Embryonic facial prominence (tissue), 1 donor: ENCODE measurements around the gene GLRA3.
"Not testable (repeated sequence)": the region's sequence is repeated elsewhere in the genome, so short reads cannot be mapped to it uniquely, and the experiment has no call there.

Source experiments
- DNase-seq: peaks from one replicate; pipeline ENCODE4 v3.0.0-alpha.2; 2016; ENCODE audit errors: extremely low spot score

GLRA3 gene

GRCh38 chr4:174714393-174715211, 114.4 kb downstream of the GLRA3 start:
- DNase-seq = no peak

GRCh38 chr4:174713821-174714220, 115.2 kb downstream of the GLRA3 start:
- no peak for DNase-seq

- DNase-seq = no peak
Measured at GRCh38 chr4:174713181-174713580, 115.9 kb downstream of the GLRA3 start.

GRCh38 chr4:174709526-174709925, 119.5 kb downstream of the GLRA3 start:
- DNase-seq = no peak

GRCh38 chr4:174708381-174708780, 120.7 kb downstream of the GLRA3 start:
- no peak for DNase-seq

GRCh38 chr4:174707902-174708301, 121.1 kb downstream of the GLRA3 start:
- no peak for DNase-seq

- no peak for DNase-seq
Measured at GRCh38 chr4:174707051-174707676, 121.9 kb downstream of the GLRA3 start.

- no peak for DNase-seq
Measured at GRCh38 chr4:174702979-174703478, 126.0 kb downstream of the GLRA3 start.

GRCh38 chr4:174699654-174700053, 129.4 kb downstream of the GLRA3 start:
- DNase-seq = no peak

GRCh38 chr4:174697896-174698295, 131.2 kb downstream of the GLRA3 start:
- no peak for DNase-seq

- no peak for DNase-seq
Measured at GRCh38 chr4:174697202-174697601, 131.8 kb downstream of the GLRA3 start.

GRCh38 chr4:174696657-174697056, 132.4 kb downstream of the GLRA3 start:
- no peak for DNase-seq

- not testable (repeated sequence) for DNase-seq
Measured at GRCh38 chr4:174691876-174692275, 137.2 kb downstream of the GLRA3 start.

GRCh38 chr4:174690665-174691064, 138.4 kb downstream of the GLRA3 start:
- DNase-seq = no peak

- no peak for DNase-seq
Measured at GRCh38 chr4:174689618-174690017, 139.4 kb downstream of the GLRA3 start.

GRCh38 chr4:174686826-174687225, 142.2 kb downstream of the GLRA3 start:
- no peak for DNase-seq

GRCh38 chr4:174681723-174682300, 147.2 kb downstream of the GLRA3 start:
- DNase-seq = no peak

- DNase-seq = no peak
Measured at GRCh38 chr4:174674305-174674840, 154.7 kb downstream of the GLRA3 start.

- DNase-seq = no peak
Measured at GRCh38 chr4:174673865-174674264, 155.2 kb downstream of the GLRA3 start.

- no peak for DNase-seq
Measured at GRCh38 chr4:174672276-174672675, 156.8 kb downstream of the GLRA3 start.

- no peak for DNase-seq
Measured at GRCh38 chr4:174669270-174669669, 159.8 kb downstream of the GLRA3 start.

- DNase-seq = no peak
Measured at GRCh38 chr4:174665799-174666198, 163.2 kb downstream of the GLRA3 start.
